Endothelial cell of umbilical vein (primary cell): Measurements from ENCODE around the gene SMG1.

ENCODE experiments used
- EZH2 ChIP-seq: IDR thresholded peaks from 2 replicates; pipeline ENCODE4 v1.6.1; 2012; ENCODE audit warnings: borderline replicate concordance, low read depth, mild to moderate bottlenecking, moderate library complexity, low read length, inconsistent platforms; ENCODE audit not compliant: severe bottlenecking
- GATA2 ChIP-seq: IDR thresholded peaks from 2 replicates; pipeline ENCODE4 v1.7.0; 2011; ENCODE audit warnings: low read depth, mild to moderate bottlenecking, moderate library complexity, mixed read lengths, low read length; ENCODE audit not compliant: insufficient read length, insufficient read depth
- JUN ChIP-seq: IDR thresholded peaks from 2 replicates; pipeline ENCODE4 v1.6.1; 2011; ENCODE audit warnings: borderline replicate concordance, low read depth; ENCODE audit not compliant: insufficient read length, insufficient read depth
- MYC ChIP-seq: IDR thresholded peaks from one replicate; pipeline ENCODE4 v1.6.1; 2011; ENCODE audit warnings: mild to moderate bottlenecking, low read depth, low read length
- POLR2A ChIP-seq: IDR thresholded peaks from 2 replicates; pipeline ENCODE4 v1.6.1; 2012; ENCODE audit warnings: low read depth, mild to moderate bottlenecking, control low read depth, low read length
- POLR2AphosphoS5 ChIP-seq: IDR thresholded peaks from 2 replicates; pipeline ENCODE4 v1.6.1; 2012; ENCODE audit warnings: low read depth, mild to moderate bottlenecking, control low read depth, low read length, moderate library complexity; ENCODE audit not compliant: insufficient read depth
- TF ChIP-seq, protein P1 (sequence below), 2 donors: IDR thresholded peaks; 1 replicate in 1 of 2; 2 replicates in 1 of 2; pipeline ENCODE4 v1.5.1; 2011; ENCODE audit warnings: low read length in 2 of 2, mild to moderate bottlenecking in 2 of 2, moderate library complexity in 2 of 2, control low read depth in 1 of 2, inconsistent platforms in 1 of 2, low read depth in 1 of 2; ENCODE audit not compliant: insufficient read depth in 1 of 2; ENCODE audit errors: extremely low read depth in 1 of 2
- TF ChIP-seq, protein P2 (sequence below): IDR thresholded peaks from 2 replicates; pipeline ENCODE4 v1.6.1; 2011; ENCODE audit not compliant: insufficient read depth, insufficient read length

DNA sequence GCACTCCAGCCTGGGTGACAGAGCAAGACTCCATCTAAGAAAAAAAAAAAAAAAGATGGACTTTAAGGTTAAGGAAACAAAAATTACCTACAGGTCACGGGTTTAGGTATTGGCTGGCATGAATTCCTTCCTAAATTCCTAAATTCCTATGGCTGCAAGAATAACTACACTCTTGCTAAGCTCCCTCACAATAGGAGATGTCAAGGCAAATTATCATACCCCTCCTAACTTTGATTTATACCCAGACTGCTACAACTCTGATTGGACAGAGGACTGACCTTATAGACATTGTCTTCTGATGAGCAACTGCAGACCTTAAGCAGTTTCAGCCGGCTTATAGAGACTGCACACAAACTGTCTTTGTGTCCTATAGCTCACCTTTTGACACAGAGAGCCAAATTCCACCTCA, 32.4 kb upstream of the SMG1 start:
- TF ChIP-seq POLR2A (no peak), EZH2 (no peak), POLR2AphosphoS5 (no peak), MYC (no peak), GATA2 (no peak), JUN (no peak)
- TF ChIP-seq, protein P1, sequence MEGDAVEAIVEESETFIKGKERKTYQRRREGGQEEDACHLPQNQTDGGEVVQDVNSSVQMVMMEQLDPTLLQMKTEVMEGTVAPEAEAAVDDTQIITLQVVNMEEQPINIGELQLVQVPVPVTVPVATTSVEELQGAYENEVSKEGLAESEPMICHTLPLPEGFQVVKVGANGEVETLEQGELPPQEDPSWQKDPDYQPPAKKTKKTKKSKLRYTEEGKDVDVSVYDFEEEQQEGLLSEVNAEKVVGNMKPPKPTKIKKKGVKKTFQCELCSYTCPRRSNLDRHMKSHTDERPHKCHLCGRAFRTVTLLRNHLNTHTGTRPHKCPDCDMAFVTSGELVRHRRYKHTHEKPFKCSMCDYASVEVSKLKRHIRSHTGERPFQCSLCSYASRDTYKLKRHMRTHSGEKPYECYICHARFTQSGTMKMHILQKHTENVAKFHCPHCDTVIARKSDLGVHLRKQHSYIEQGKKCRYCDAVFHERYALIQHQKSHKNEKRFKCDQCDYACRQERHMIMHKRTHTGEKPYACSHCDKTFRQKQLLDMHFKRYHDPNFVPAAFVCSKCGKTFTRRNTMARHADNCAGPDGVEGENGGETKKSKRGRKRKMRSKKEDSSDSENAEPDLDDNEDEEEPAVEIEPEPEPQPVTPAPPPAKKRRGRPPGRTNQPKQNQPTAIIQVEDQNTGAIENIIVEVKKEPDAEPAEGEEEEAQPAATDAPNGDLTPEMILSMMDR (IDR thresholded peaks at IDR 0.05; ENCODE audit: extremely low read depth in 1 of 2, insufficient read depth in 1 of 2, low read depth in 1 of 2, low read length in 2 of 2), result no peak
- TF ChIP-seq, protein P2, sequence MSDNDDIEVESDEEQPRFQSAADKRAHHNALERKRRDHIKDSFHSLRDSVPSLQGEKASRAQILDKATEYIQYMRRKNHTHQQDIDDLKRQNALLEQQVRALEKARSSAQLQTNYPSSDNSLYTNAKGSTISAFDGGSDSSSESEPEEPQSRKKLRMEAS, result no peak
